Testis (tissue), 5 donors: ENCODE results near the gene ZFY. TPM values are rescaled to one million over a fixed set of nuclear protein-coding genes. Genes with fewer than 3 reads are reported as not detected.

Source experiments
- DNase-seq: peaks from one replicate; pipeline ENCODE4 v3.0.0-alpha.2; 2019
- H3K27ac ChIP-seq, 2 donors: fragments of 200-600 bp; sonication (generic); one replicate each; pipeline ENCODE4 v1.5.1; 2019
- H3K27me3 ChIP-seq: fragments of 200-600 bp; sonication (generic); one replicate; pipeline ENCODE4 v1.5.1; 2019
- H3K36me3 ChIP-seq: fragments of 200-600 bp; sonication (generic); one replicate; pipeline ENCODE4 v1.5.1; 2017; ENCODE audit warnings: low read depth; ENCODE audit errors: missing control alignments
- H3K4me1 ChIP-seq: fragments of 200-600 bp; sonication (generic); one replicate; pipeline ENCODE4 v1.5.1; 2019
- H3K4me3 ChIP-seq, 2 donors: fragments of 200-600 bp; sonication (generic); one replicate each; pipeline ENCODE4 v1.5.1; 2017 to 2019
- H3K9me3 ChIP-seq: fragments of 200-600 bp; sonication (generic); one replicate; pipeline ENCODE4 v1.5.1; 2017
- POLR2A ChIP-seq: fragments of 450-650 bp; IDR thresholded peaks from one replicate; pipeline ENCODE4 v1.6.1; 2017; ENCODE audit warnings: antibody characterized with exemption, mild to moderate bottlenecking, moderate library complexity
- WGBS, 2 donors: methylation state at CpG; one replicate each; pipeline ENCODE4 v1.1.5; 2018; 5-methylcytosine and 5-hydroxymethylcytosine counted together
- intact Hi-C: fragments of 100-400 bp; cut with DNase I; formaldehyde crosslinking; loops from one replicate; pipeline ENCODE4 v1.15.1; 2023; ENCODE audit warnings: low total_unique reads
- long read RNA-seq, 2 donors: transcript quantifications; one replicate each; lab custom pipeline, GENCODE V29; 2026
- polyA plus RNA-seq: library from polyadenylated mRNA; stranded (reverse); fragments of 350-450 nt; fragmentation: Illumina TruSeq; extraction: RNeasy Lipid Tissue Mini Kit (QIAGEN cat#74804); gene quantifications from one replicate; pipeline ENCODE4 v1.2.3, GENCODE V29; 2014; ENCODE audit warnings: low read depth, low replicate concordance; ENCODE audit not compliant: insufficient read depth
- total RNA-seq, 2 donors: library from RNA; depleted of rRNA; stranded (reverse); fragments of >200 nt; gene quantifications; one replicate each; pipeline ENCODE4 v1.2.3, GENCODE V29; 2016
- TF ChIP-seq, protein P1 (sequence below), 3 experiments: fragments of 450-650 bp in 2 of 3; fragments of 200-600 bp in 1 of 3; sonication (generic) in 1 of 3; IDR thresholded peaks; one replicate each; pipeline ENCODE4 v1.5.1; 2016 to 2019; ENCODE audit warnings: antibody characterized with exemption in 3 of 3, mild to moderate bottlenecking in 2 of 3, moderate library complexity in 1 of 3

ZFY gene
- total RNA-seq: 10 to 100 TPM; 11.3 to 13.7 TPM
- 9.7 TPM for polyA plus RNA-seq
- long read RNA-seq, donor 1, full-length matches to known transcripts: 3 of 3 reads
- long read RNA-seq, donor 1, partial matches to known transcripts: 0 of 3 reads
- long read RNA-seq, donor 1, other reads (novel, unspliced or antisense): 0 of 3 reads
- long read RNA-seq, donor 2, full-length matches to known transcripts: 3 of 3 reads
- long read RNA-seq, donor 2, partial matches to known transcripts: 0 of 3 reads
- long read RNA-seq, donor 2, other reads (novel, unspliced or antisense): 0 of 3 reads

DNA sequence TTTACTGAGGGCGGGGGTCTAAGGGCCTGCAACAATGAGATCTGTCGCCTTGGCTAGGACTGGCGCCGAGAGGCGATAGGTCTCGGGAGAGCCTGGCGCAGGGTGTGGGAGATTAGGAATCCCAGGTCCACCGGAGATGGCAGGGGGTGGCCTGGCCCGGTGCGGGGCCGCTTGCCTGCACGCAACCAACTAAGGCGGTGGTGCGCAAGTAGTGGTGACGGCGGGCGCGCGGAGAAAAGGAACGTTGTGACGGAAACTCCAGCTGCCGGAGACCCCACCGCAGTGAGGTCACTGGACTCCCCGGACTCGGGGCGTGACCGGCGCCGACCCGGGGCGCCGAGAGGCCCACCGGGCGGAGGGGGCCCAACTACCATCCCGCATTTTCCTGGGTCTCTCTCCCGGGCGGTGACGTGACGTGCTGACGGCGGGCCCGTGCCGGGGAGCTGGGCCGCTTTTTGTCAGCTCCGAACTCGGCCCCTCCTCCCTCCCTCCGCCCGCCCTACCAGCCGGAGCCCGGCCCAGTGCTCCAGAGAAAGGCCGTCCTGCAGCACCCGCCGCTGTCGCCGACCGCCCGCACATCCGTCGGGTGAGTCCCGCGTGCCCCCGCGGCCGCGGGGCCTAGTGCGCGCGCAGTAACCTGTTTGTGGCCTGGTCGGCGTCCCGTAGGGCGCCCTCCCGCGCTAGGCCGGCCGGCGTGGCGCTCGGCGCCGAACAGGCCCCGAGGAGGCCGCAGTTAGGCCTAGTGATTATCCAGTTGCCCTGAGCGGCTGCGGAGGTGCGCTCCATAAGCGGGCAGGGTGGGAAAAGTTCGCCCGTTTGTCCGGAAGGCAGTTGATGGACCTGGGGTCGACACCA lies at the start of gene ZFY:
Gene ZFY (plus strand): TSS at position 521 of the 855 bp plus-strand sequence. CDS start 18,556 bp downstream, outside the sequence.
- 0 to 2% methylated on average over 7 to 38 of the region's 91 CpGs for WGBS, 2 donors
- DNase-seq: peak; percentile 52
- Histone ChIP-seq H3K27ac (peak within 1 kb of the TSS; percentile 97 to 99), H3K4me3 (peak within 1 kb of the TSS; percentile 66 to 77), H3K9me3 (no peaks in the 10 kb centered on the region), H3K27me3 (no peaks in the 10 kb centered on the region), H3K4me1 (no peaks in the 10 kb centered on the region), H3K36me3 (no peaks in the 10 kb centered on the region)
- TF ChIP-seq POLR2A: no peak
- TF ChIP-seq, protein P1, sequence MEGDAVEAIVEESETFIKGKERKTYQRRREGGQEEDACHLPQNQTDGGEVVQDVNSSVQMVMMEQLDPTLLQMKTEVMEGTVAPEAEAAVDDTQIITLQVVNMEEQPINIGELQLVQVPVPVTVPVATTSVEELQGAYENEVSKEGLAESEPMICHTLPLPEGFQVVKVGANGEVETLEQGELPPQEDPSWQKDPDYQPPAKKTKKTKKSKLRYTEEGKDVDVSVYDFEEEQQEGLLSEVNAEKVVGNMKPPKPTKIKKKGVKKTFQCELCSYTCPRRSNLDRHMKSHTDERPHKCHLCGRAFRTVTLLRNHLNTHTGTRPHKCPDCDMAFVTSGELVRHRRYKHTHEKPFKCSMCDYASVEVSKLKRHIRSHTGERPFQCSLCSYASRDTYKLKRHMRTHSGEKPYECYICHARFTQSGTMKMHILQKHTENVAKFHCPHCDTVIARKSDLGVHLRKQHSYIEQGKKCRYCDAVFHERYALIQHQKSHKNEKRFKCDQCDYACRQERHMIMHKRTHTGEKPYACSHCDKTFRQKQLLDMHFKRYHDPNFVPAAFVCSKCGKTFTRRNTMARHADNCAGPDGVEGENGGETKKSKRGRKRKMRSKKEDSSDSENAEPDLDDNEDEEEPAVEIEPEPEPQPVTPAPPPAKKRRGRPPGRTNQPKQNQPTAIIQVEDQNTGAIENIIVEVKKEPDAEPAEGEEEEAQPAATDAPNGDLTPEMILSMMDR (IDR thresholded peaks at IDR 0.05): no peak
- intact Hi-C loops: no loop called here

DNA sequence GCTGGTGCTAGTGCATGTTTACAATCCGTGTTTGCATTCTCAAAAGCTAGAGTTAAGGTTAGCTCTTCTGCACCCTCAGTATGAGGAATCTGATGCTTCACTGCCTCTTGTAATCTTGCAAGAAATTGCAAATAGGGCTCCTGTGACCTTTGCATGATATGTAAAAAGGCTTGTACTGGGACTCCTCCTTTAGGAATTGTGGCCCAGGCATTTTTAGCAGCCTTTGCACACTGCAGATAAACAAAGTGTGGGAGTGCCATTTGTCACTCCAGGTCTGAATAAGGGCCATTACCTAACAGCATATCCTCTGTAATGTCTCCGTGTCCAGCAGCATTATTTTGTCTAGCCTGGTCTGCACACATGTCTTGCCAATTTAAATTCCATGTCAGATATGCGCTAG lies 49.3 kb upstream of the ZFY start:
- Histone ChIP-seq H3K27me3 (no peaks in the 10 kb centered on the region), H3K4me1 (no peaks in the 10 kb centered on the region), H3K4me3 (no peak overlapping the region), H3K27ac (no peak overlapping the region), H3K9me3 (no peaks in the 10 kb centered on the region), H3K36me3 (no peaks in the 10 kb centered on the region)
- WGBS, 2 donors: 52 to 63% methylated on average over 2 to 3 of the region's 3 CpGs
- TF ChIP-seq POLR2A: no peak
- TF ChIP-seq, protein P1 (IDR thresholded peaks at IDR 0.05): no peak
- intact Hi-C loops: no loop called here
- DNase-seq: no peak

DNA sequence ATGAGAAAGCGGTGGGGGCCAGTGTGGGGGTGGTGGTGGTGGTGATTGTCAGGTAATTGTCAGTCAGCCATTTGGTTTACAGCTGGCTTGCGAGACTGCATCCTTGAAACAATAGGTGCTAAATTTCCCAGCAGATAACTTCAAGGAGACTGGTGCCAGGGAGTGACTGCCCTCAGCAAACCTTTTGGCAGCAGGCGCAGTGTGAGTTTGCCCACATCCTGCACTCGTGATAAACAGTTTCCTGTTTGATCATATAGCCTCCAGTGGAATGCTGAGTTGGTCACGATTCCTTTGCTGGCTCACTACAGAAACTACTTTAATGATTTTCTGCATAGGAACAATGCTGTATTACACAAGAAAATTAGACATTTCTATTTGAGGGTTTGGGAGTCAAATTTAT lies 47.8 kb upstream of the ZFY start:
- TF ChIP-seq, protein P1 (IDR thresholded peaks at IDR 0.05): no peak
- TF ChIP-seq POLR2A: no peak
- Histone ChIP-seq H3K4me1 (no peaks in the 10 kb centered on the region), H3K4me3 (no peak overlapping the region), H3K9me3 (no peaks in the 10 kb centered on the region), H3K27me3 (no peaks in the 10 kb centered on the region), H3K36me3 (no peaks in the 10 kb centered on the region), H3K27ac (no peak overlapping the region)
- no peak for DNase-seq
- 47 to 58% methylated on average over 2 to 5 of the region's 5 CpGs for WGBS, 2 donors
- intact Hi-C loops: no loop called here

DNA sequence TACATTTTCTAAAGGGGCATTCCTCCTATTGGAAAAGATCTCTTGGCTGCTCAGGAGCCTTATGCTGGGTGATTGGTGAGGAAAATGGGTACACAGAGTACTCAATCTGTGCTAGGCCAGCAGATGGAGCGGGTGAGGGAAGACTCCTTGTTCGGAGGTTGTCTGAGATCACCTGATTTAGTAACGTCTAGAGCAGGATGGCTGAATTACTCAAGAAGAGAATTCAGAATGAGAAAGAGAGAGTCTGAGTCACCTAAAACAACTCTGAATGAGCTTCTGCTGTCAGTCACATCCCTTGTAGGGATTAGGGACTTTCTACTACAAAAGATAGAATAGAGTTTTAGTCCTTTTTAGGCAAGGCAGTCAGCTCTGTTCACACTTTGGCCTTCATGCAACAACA lies 47.2 kb upstream of the ZFY start:
- Histone ChIP-seq H3K4me1 (no peaks in the 10 kb centered on the region), H3K27ac (no peak overlapping the region), H3K9me3 (no peaks in the 10 kb centered on the region), H3K27me3 (no peaks in the 10 kb centered on the region), H3K4me3 (no peak overlapping the region), H3K36me3 (no peaks in the 10 kb centered on the region)
- WGBS, 2 donors: 57 to 67% methylated on average over 3 of the region's 3 CpGs
- no peak for DNase-seq
- TF ChIP-seq POLR2A: no peak
- TF ChIP-seq, protein P1 (IDR thresholded peaks at IDR 0.05): no peak
- intact Hi-C loops: no loop called here
